Activated effector memory CD4-positive, alpha-beta T cell treated with Interleukin-2 at 50 U/mL for 16 hours (primary cell): ENCODE results near the gene FBXO24.
"Not testable (repeated sequence)": the region's sequence is repeated elsewhere in the genome, so short reads cannot be mapped to it uniquely, and the experiment has no call there.

Source experiments
- DNase-seq: peaks from one replicate; pipeline ENCODE4 v3.0.0-alpha.2; 2020

FBXO24 gene

DNA sequence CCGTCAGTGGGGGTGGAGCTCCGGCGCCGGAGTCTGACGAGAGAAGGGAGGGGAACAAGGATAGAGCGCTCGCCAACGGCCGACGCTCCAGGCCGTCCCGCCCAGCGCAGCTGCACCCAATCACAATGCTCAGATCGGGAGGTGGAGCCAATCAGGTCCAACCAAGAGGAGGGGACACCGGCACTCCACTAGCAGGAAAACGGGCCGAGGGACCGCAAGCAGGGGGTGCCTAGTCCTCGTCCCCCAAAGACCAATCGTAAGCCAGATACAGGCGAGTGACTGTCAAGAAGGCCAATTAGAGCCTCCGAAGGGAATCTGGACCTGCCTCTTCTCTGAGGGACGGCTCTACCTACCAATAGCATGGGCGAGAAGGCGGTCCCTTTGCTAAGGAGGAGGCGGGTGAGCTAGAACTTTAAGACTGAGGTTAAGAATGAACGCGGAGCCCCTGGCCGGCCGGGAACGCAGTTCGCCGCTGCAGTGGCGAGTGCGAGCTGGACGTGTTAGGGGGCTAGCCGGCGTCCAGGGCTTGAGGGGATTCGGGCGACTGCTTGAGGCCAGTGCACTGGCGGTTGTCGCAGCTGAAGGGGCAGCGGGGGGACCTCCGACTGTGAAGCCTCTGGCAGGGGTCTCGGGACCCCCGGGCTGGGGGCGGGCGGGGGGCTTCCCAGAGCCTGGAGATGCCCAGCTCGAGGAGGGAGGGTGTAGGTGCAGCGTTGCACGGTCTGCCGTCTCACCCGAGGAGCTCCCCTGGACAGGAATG is at the start of gene FBXO24:
Gene FBXO24 (plus strand): TSS at position 63 of the 760 bp plus-strand sequence. CDS start 298 bp downstream, at position 361.
- DNase-seq, result peak; percentile 99

GRCh38 chr7:100536695-100537094 is 49.4 kb upstream of the FBXO24 start:
- not testable (repeated sequence) for DNase-seq

- DNase-seq, result no peak
These were observed 47.8 kb upstream of the FBXO24 start for GRCh38 chr7:100538348-100538653.

DNA sequence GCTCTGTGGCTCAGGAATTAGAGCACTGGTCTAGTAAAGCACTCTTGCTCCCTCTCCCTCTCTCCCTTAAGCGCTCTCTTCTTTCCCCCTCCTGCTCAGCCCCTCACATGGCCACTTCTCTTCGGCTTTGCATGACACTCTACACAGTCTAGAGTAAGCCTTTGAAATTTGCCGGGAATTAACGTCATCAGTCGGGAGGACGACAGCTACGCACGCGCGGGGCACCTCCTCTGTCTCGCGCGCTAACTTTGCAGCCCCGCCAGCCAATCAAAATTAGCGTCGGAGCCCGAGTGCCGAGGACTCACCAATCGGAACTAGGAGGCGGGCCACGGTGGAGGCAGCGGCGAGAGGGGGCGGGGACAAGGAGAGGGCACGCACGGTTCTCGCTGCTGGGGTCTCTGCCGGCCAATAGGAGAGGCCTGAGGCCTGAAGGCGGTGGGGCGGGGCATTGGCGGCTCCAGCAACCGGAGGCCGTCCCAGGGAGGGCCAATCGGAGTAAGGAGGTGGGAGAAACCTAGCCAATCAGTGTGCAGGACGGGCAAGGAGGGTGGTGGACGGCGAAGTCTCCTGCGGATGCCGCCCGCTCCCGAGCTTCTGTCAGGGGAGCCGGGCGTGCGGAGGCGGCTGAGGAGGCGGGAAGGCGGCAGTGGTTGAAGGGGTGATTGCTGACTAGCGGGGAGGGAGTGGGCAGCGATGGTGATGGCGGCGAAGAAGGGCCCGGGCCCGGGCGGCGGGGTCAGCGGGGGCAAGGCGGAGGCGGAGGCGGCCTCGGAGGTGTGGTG is 47.3 kb upstream of the FBXO24 start, which contains the start of gene AGFG2:
Gene AGFG2 (plus strand): TSS at position 550 of the 782 bp plus-strand sequence. CDS start 144 bp downstream, at position 694.
- DNase-seq, result peak; percentile 100

DNA sequence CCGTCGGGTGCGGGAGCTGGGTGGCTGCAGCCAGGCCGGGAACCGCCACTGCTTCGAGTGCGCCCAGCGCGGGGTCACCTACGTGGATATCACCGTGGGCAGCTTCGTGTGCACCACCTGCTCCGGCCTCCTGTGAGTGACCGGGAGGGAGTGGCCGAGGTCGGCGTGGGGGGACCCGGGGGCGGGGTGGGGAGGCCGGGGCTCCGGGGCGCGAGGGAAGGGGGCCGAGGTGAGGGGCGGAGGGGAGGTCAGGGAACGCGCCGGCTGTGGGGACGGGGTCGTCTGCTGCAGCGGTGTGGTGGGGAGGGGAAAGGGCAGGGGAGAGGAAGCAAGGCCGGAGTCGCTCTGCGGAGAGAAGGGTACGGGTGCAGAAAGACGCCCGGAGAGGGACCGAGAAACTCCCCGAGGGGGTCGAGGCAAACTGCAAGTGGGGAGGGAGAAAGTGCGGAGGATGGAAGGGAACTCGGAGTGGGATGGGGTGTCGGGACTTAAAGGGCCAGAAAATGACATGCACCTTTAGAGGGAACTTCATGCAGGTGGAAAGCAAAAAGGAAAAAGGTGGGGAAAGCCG is 46.6 kb upstream of the FBXO24 start:
- DNase-seq, result no peak

DNA sequence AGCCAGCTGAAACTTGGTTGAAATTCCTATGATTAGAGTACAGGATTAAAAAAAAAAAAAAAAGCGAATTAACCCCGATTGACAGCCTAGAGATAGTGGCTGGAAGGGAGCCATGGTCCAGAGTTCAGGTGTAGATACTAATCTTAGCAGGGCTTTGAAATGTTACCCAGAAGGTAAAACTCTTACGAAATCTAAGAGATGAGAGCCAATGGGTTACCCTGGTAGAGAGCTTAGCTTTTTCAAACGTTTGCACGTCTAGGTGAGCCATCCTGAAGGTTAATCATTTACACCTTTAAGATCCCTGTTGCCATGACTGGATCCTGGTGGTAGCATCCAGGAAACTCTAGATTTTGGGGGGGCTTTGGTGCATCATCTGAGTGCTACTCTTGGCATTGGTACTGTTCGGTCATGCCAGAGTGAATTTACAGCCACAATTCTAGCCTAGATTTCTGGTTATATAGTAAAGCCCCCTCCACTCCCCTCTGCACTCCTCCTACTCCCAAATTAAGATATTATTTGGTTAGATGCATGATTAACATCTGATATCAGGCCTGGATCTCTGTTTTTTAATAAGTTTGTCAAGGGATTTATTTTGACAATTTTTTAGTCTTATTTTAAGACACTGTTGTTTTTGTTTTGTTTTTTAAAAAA is 45.9 kb upstream of the FBXO24 start:
- no peak for DNase-seq

GRCh38 chr7:100541309-100541708 is 44.8 kb upstream of the FBXO24 start:
- DNase-seq, result not testable (repeated sequence)

DNA sequence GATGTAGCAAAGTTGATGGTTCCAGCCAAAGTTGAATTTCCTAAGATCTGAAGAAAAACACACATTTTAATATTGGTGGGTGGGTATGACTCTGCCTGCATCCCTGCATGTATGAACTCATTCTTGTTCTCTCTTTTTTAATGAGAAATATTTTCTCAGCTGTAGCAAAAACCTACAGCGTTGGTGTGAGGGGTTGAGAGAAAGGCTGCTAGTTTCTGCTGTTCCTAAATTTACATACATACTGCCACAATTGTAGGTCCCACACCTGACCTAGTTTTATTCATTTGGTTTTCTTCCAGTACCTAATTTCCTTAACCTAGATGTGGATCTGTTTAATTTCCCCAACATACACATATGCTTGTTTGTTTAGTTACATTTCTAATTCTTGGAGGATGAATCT is 42.5 kb upstream of the FBXO24 start:
- no peak for DNase-seq

- no peak for DNase-seq
These were observed 41.7 kb upstream of the FBXO24 start for GRCh38 chr7:100544386-100544785.

- no peak for DNase-seq
These were observed 41.2 kb upstream of the FBXO24 start for GRCh38 chr7:100544967-100545359.

DNA sequence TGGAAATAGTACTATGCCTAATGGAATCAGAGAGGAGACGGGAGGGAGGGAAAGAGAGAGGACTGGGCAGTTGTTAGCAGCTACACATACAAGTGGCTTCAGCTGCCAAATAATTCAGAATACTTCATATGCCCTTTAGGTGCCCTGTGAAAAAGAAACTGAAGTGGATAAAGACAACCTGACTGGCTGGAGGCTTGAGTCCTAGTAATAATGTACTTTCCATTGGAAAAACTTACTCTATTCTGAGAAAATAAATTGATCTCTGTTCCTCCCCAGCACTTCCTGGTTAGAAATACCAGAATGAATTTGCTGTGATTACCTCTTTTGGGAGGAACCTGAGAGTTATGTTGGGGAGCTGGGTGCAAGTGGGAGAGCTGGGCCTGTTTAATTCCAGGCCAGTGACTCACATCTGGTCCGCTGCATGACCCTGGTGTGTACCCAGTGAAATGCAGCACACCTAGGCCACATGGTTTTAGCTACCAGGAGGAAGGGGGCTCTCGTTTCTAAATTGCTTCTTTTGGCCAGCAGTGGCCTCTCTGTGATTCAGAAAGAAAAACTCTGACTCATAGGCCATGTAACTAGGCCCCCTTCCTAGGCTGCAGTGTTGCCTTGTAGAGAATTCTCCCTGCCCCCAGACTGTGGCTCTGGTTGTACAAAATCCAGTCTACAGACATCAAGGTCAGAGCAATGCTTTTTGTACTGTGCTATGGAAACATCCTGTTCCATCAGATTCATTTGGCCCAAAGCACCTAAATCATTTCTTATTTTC is 40.6 kb upstream of the FBXO24 start:
- no peak for DNase-seq

DNA sequence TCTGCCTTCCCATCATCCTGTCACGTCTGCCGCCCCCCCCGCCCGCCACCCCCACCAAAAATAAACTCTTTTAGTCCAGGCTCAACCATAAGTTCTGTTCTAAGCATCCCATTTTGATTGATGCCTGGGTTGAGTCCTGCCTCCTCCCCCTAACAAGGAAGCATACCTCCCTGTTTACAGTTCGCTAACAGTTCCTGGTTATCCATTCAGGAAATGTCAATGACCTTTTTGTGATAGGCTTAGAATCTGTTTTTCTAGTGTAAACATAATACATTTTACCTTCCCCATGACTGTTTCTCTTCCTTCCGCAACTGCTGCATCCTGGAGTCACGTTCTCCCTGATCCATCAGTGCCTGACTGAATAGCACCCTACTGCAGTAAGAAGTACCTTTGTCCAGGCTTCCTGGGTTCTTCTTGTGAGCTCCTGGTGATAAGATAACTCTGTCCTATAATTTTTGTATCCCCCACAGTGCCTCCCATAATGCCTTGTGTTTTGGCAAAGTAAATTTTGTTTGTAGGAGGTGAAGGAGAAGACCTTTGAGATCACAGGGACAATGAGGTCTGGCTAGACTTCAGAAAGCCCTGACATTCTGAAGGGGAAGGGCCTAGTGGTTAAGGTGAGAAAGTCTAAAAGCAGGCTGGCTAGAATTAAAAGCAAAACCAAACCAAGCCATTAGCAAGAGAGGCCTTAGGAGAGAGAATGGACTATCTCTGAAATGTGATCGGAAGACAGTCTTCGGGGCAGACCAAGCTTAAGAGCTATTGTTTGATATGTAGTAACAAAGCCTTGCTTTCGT is 39.8 kb upstream of the FBXO24 start:
- DNase-seq, result no peak

GRCh38 chr7:100546926-100547800 is 39.0 kb upstream of the FBXO24 start:
- DNase-seq, result no peak

DNA sequence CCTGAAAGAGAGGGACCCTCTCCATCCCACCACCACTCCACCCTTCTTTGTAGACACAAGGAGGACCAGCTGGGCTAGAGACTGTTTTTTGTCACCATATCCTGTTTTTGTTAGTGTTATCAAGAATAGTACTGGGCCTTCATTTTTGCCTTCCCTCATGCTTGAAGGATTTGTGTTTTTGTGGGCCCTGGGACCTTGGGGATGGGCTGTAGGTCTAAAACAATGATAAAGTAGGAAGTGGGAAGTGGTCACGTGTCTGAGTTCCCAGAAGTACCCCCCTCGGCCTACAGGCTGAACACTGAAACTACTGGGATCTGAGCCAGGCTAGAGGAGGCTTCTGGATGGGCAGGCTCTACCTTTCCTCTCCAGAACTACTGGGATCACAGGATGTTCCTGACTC is 38.3 kb upstream of the FBXO24 start:
- no peak for DNase-seq

DNA sequence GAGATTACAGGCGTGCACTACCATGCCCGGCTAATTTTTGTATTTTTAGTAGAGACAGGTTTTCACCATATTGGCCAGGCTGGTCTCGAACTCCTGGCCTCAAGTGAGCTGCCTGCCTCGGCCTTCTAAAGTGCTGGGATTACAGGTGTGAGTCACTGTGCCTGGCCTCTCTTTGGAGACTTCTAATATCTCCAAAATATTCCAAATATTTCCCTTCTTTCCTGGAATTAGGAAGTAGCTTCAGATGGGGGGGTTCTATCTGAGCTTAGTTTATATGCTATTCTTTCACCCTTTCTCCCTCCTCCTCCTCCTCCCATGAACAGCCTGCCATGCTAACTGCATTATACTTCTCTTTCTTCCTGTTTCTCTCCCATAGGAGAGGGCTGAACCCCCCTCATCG is 37.7 kb upstream of the FBXO24 start:
- not testable (repeated sequence) for DNase-seq

DNA sequence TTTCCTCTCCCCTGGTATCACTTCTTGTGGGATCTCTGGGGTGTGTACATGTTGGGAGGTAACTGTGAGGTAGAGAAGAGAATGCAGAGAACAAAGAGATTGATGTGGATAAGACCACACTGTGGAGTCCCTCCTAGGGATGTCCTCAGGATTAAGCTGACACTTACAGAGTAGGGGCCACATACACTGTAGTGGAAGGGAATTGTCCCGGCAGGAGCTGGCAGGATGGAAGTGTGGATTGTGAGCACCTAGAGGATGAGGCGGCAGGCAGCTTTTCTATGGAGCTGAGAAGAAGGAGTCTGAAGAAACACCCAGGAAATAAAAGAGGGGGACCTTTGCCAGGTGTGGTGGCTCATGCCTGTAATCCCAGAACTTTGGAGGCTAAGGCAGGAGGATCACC is 33.6 kb upstream of the FBXO24 start:
- DNase-seq, result no peak

GRCh38 chr7:100553032-100553431 is 33.1 kb upstream of the FBXO24 start:
- DNase-seq, result no peak

DNA sequence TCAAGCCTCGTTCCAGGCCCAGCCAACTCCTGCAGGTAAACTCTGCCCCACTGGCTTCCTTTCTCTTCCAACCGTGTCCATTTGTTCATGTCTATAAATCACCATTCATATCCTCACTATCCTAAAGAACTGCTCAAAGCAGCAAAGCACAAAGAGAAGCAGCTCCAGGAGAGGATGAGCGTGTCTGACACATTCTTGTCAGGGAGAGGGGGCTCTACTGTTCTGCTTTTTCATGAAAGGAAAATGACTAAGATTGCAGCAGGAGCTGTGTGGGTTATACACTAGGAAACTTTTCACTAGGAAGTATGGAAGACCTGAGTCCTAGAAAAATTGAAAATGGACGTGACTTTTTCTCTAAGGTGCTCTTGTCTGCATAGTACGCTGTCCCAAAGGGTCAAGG is 30.4 kb upstream of the FBXO24 start:
- no peak for DNase-seq

DNA sequence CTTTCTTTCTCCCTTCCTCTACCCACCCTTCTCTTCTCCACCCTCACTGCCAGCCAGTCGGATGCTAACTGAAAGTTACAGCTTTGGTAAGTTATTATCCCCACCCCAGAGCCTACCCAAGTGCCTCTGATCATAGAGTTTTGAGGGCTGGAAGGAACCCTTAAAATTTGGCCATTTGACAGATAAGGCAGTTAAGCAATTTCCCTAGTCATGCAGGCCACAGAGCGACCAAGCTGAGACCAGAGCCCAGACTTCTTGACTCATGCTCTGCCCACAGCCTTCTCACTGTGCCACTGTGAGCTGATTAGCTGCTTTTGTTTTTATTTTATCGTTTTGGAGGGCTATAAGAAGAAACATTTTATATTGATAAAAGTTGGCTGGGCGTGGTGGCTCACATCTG is 29.6 kb upstream of the FBXO24 start:
- DNase-seq, result no peak

- DNase-seq, result no peak
These were observed 27.0 kb upstream of the FBXO24 start for GRCh38 chr7:100559127-100559526.
